ENCODE measurements around the gene CDK5RAP2.

CDK5RAP2 gene

GRCh38 chr9:120447959-120448500 lies 131.9 kb downstream of the CDK5RAP2 start:
- H3K4me3 ChIP-seq (ENCODE audit: low read depth, low read length): no peak overlapping the region
- TF ChIP-seq MAX (IDR thresholded peaks at IDR 0.05; ENCODE audit: low read depth, low read length): no peak
- no peak for TF ChIP-seq MYC (IDR thresholded peaks at IDR 0.05; ENCODE audit: low read depth, low read length)
- TF ChIP-seq CTCF (IDR thresholded peaks at IDR 0.05; ENCODE audit: low read depth, low read length): no peak
- TF ChIP-seq POLR2A (IDR thresholded peaks at IDR 0.05; ENCODE audit: extremely low read depth, insufficient read length): no peak
- no peak for DNase-seq (ENCODE audit: low read depth)

- no peak overlapping the region for H3K4me3 ChIP-seq (ENCODE audit: low read depth, low read length)
- TF ChIP-seq POLR2A (IDR thresholded peaks at IDR 0.05; ENCODE audit: extremely low read depth, insufficient read length) (no peak), CTCF (IDR thresholded peaks at IDR 0.05; ENCODE audit: low read depth, low read length) (no peak), MAX (IDR thresholded peaks at IDR 0.05; ENCODE audit: low read depth, low read length) (no peak)
- DNase-seq (ENCODE audit: low read depth): no peak
Observed at GRCh38 chr9:120446671-120447070, 133.3 kb downstream of the CDK5RAP2 start.

GRCh38 chr9:120443976-120444375 lies 136.0 kb downstream of the CDK5RAP2 start:
- no peak overlapping the region for H3K4me3 ChIP-seq (ENCODE audit: low read depth, low read length)
- TF ChIP-seq CTCF (IDR thresholded peaks at IDR 0.05; ENCODE audit: low read depth, low read length): no peak
- TF ChIP-seq MYC (IDR thresholded peaks at IDR 0.05; ENCODE audit: low read depth, low read length): no peak
- TF ChIP-seq POLR2A (IDR thresholded peaks at IDR 0.05; ENCODE audit: extremely low read depth, insufficient read length): no peak
- TF ChIP-seq MAX (IDR thresholded peaks at IDR 0.05; ENCODE audit: low read depth, low read length): no peak
- DNase-seq (ENCODE audit: low read depth): no peak

- TF ChIP-seq POLR2A (IDR thresholded peaks at IDR 0.05; ENCODE audit: extremely low read depth, insufficient read length): no peak
- no peak for TF ChIP-seq MAX (IDR thresholded peaks at IDR 0.05; ENCODE audit: low read depth, low read length)
- TF ChIP-seq CTCF (IDR thresholded peaks at IDR 0.05; ENCODE audit: low read depth, low read length): no peak
- TF ChIP-seq MYC (IDR thresholded peaks at IDR 0.05; ENCODE audit: low read depth, low read length): no peak
- H3K4me3 ChIP-seq (ENCODE audit: low read depth, low read length): no peak overlapping the region
- DNase-seq (ENCODE audit: low read depth): no peak
Observed at GRCh38 chr9:120443489-120443888, 136.5 kb downstream of the CDK5RAP2 start.

- TF ChIP-seq POLR2A (IDR thresholded peaks at IDR 0.05; ENCODE audit: extremely low read depth, insufficient read length): no peak
- TF ChIP-seq CTCF (IDR thresholded peaks at IDR 0.05; ENCODE audit: low read depth, low read length): no peak
- no peak for TF ChIP-seq MAX (IDR thresholded peaks at IDR 0.05; ENCODE audit: low read depth, low read length)
- no peak for TF ChIP-seq MYC (IDR thresholded peaks at IDR 0.05; ENCODE audit: low read depth, low read length)
- no peak overlapping the region for H3K4me3 ChIP-seq (ENCODE audit: low read depth, low read length)
- DNase-seq (ENCODE audit: low read depth): no peak
Observed at GRCh38 chr9:120442308-120442995, 137.5 kb downstream of the CDK5RAP2 start.

Measured in NB4 (cell line).